ENCODE measurements around the gene CDADC1.

Gene CDADC1

GRCh38 chr13:49247643-49248621 lies at the start of gene CDADC1:
Gene CDADC1 (plus strand): TSS chr13:49247925. CDS start chr13:49248038, 113 bp downstream.
- Histone ChIP-seq H3K27ac (ENCODE audit: low read depth, low read length) (peak within 1 kb of the TSS; percentile 29), H3K4me2 (ENCODE audit: low read depth, low read length, poor library complexity, severe bottlenecking) (peak within 1 kb of the TSS; percentile 94), H3K4me3 (ENCODE audit: insufficient read depth, low read length, poor library complexity, severe bottlenecking) (peak within 1 kb of the TSS; percentile 83), H3K36me3 (ENCODE audit: low read length) (0 out of 2 replicates have a peak, but pooled peaks cover 5% of the 10 kb centered on the region), H3K79me2 (ENCODE audit: insufficient read depth, low read length) (no peaks in the 10 kb centered on the region; the same call in 1 of the 2 replicates), H3K9ac (ENCODE audit: low read length) (peak within 1 kb of the TSS; percentile 81), H3K9me2 (replicated peaks; ENCODE audit: insufficient read depth, low read length) (no peaks in the 10 kb centered on the region), H3K27me3 (ENCODE audit: low read length) (no peaks in the 10 kb centered on the region), H2AFZ (ENCODE audit: low read depth, low read length, severe bottlenecking) (peak within 1 kb of the TSS; percentile 94), H4K20me1 (ENCODE audit: low read depth, low read length) (no peaks in the 10 kb centered on the region), H3K9me3 (ENCODE audit: insufficient read depth, low read length) (no peaks in the 10 kb centered on the region), H3F3A (ENCODE audit: insufficient read depth) (no peaks in the 10 kb centered on the region; the same call in 1 of the 2 replicates)
- TF ChIP-seq CTCF (IDR thresholded peaks at IDR 0.05; ENCODE audit: insufficient read depth, low read length, poor library complexity, severe bottlenecking) (no peak), EZH2phosphoT487 (conservative IDR thresholded peaks at IDR 0.05; ENCODE audit: low read length) (no peak)

DNA sequence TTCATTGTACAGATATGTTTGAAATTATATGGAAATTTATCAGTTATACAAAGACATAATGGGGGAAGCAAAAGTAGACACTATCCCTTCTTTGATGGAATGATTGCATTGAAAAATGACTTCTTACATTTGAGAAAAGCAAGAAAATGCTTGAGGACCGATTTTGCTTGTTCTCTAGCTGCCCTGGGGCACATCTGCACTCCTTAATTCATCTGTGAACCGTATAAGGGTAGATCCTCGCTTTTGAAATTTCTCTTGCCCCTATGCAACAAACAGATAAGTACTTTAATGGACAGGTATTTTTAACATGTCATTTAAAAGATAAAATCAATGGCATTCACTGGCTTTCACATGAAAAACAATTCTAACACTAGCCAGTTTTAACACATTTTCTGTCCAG lies 41.1 kb upstream of the CDADC1 start:
- H3F3A ChIP-seq (ENCODE audit: insufficient read depth) = no peaks in the 10 kb centered on the region
- H3K79me2 ChIP-seq (ENCODE audit: insufficient read depth, low read length) = no peaks in the 10 kb centered on the region
- TF ChIP-seq EZH2phosphoT487 (conservative IDR thresholded peaks at IDR 0.05; ENCODE audit: low read length) (no peak), CTCF (IDR thresholded peaks at IDR 0.05; ENCODE audit: insufficient read depth, low read length, poor library complexity, severe bottlenecking) (no peak)
- H4K20me1 ChIP-seq (ENCODE audit: low read depth, low read length) = no peaks in the 10 kb centered on the region
- H3K36me3 ChIP-seq (ENCODE audit: low read length) = peaks cover 16% of the 10 kb centered on the region; the same call in 1 of the 2 replicates
- H3K4me3 ChIP-seq (ENCODE audit: insufficient read depth, low read length, poor library complexity, severe bottlenecking) = no peak overlapping the region
- H2AFZ ChIP-seq (ENCODE audit: low read depth, low read length, severe bottlenecking) = no peak overlapping the region
- no peaks in the 10 kb centered on the region for H3K27me3 ChIP-seq (ENCODE audit: low read length)
- H3K9me2 ChIP-seq (replicated peaks; ENCODE audit: insufficient read depth, low read length) = no peaks in the 10 kb centered on the region
- H3K27ac ChIP-seq (ENCODE audit: low read depth, low read length) = no peak overlapping the region
- no peak overlapping the region for H3K4me2 ChIP-seq (ENCODE audit: low read depth, low read length, poor library complexity, severe bottlenecking)
- no peaks in the 10 kb centered on the region for H3K9me3 ChIP-seq (ENCODE audit: insufficient read depth, low read length)
- H3K9ac ChIP-seq (ENCODE audit: low read length) = no peak overlapping the region

DNA sequence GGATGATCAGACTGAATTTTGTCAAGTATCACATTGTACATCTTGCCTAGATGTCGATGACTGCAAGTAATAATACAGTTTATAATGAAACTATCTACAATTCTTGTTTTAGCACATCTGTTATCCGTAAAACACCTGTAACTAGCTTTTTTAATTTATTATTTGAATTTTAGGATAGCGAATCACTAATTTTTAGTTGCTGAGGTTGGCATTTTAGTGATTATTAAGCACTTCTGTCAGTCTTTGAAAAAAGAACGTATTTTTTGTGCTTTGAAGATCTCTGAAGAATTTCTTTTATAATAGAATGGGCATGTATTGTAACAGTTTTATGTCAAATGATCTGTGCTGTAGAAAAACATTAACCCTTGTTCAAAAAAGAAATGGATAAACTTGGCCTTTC lies 39.1 kb upstream of the CDADC1 start:
- Histone ChIP-seq H3K27me3 (ENCODE audit: low read length) (no peaks in the 10 kb centered on the region), H3K9me2 (replicated peaks; ENCODE audit: insufficient read depth, low read length) (no peaks in the 10 kb centered on the region), H3K27ac (ENCODE audit: low read depth, low read length) (no peak overlapping the region), H4K20me1 (ENCODE audit: low read depth, low read length) (no peaks in the 10 kb centered on the region), H3K4me2 (ENCODE audit: low read depth, low read length, poor library complexity, severe bottlenecking) (no peak overlapping the region), H3K9me3 (ENCODE audit: insufficient read depth, low read length) (no peaks in the 10 kb centered on the region), H3F3A (ENCODE audit: insufficient read depth) (no peaks in the 10 kb centered on the region), H2AFZ (ENCODE audit: low read depth, low read length, severe bottlenecking) (no peak overlapping the region), H3K4me3 (ENCODE audit: insufficient read depth, low read length, poor library complexity, severe bottlenecking) (no peak overlapping the region), H3K79me2 (ENCODE audit: insufficient read depth, low read length) (no peaks in the 10 kb centered on the region), H3K9ac (ENCODE audit: low read length) (no peak overlapping the region), H3K36me3 (ENCODE audit: low read length) (peaks cover 13% of the 10 kb centered on the region; the same call in 1 of the 2 replicates)
- TF ChIP-seq CTCF (IDR thresholded peaks at IDR 0.05; ENCODE audit: insufficient read depth, low read length, poor library complexity, severe bottlenecking) (no peak), EZH2phosphoT487 (conservative IDR thresholded peaks at IDR 0.05; ENCODE audit: low read length) (no peak)
